Thyroid gland (tissue), 4 donors: Measurements from ENCODE around the gene DLGAP4. TPM values are rescaled to one million over a fixed set of nuclear protein-coding genes. Genes with fewer than 3 reads are reported as not detected.

Source experiments
- DNase-seq, 2 donors: peaks; one replicate each; pipeline ENCODE4 v3.0.0-alpha.2; 2019
- H3K27ac ChIP-seq, 3 donors: fragments of 200-600 bp; sonication (generic); 1 replicate in 2 of 3; 2 replicates in 1 of 3; pipeline ENCODE4 v1.5.1; 2016 to 2019; ENCODE audit warnings: mild to moderate bottlenecking in 1 of 3, moderate library complexity in 1 of 3
- H3K27me3 ChIP-seq: fragments of 200-600 bp; sonication (generic); one replicate; pipeline ENCODE4 v1.5.1; 2019
- H3K36me3 ChIP-seq, 2 donors: fragments of 200-600 bp; sonication (generic); one replicate each; pipeline ENCODE4 v1.5.1; 2016 to 2019
- H3K4me1 ChIP-seq, 2 donors: fragments of 200-600 bp; sonication (generic); one replicate each; pipeline ENCODE4 v1.5.1; 2017 to 2019
- H3K4me3 ChIP-seq, 3 donors: fragments of 200-600 bp; sonication (generic); replicated peaks in 1 of 3; 1 replicate in 2 of 3; 2 replicates in 1 of 3; pipeline ENCODE4 v1.5.1; 2016; ENCODE audit warnings: mild to moderate bottlenecking in 1 of 3
- H3K9me3 ChIP-seq: fragments of 200-600 bp; sonication (generic); one replicate; pipeline ENCODE4 v1.5.1; 2017
- POLR2A ChIP-seq, 2 donors: fragments of 450-650 bp; IDR thresholded peaks; one replicate each; pipeline ENCODE4 v1.6.1; 2017; ENCODE audit warnings: antibody characterized with exemption in 2 of 2, mild to moderate bottlenecking in 2 of 2, moderate library complexity in 1 of 2
- WGBS, 2 donors: methylation state at CpG; one replicate each; pipeline ENCODE4 v1.1.5; 2017; 5-methylcytosine and 5-hydroxymethylcytosine counted together
- intact Hi-C: fragments of 100-400 bp; cut with DNase I; formaldehyde crosslinking; loops from one replicate; pipeline ENCODE4 v1.15.1; 2023
- total RNA-seq, 4 donors: library from RNA; depleted of rRNA; stranded (reverse); fragments of >200 nt; gene quantifications; one replicate each; pipeline ENCODE4 v1.2.3, GENCODE V29; 2016
- TF ChIP-seq, protein P1 (sequence below), 6 experiments: fragments of 200-600 bp in 3 of 6; fragments of 450-650 bp in 3 of 6; sonication (generic) in 3 of 6; IDR thresholded peaks; one replicate each; pipeline ENCODE4 v1.5.1; 2016 to 2019; ENCODE audit warnings: antibody characterized with exemption in 6 of 6, mild to moderate bottlenecking in 2 of 6, inconsistent platforms in 1 of 6, moderate library complexity in 1 of 6

Gene DLGAP4
- total RNA-seq, 4 donors from 2014 or later, result 29.3 to 52.4 (median 41.5) TPM

DNA sequence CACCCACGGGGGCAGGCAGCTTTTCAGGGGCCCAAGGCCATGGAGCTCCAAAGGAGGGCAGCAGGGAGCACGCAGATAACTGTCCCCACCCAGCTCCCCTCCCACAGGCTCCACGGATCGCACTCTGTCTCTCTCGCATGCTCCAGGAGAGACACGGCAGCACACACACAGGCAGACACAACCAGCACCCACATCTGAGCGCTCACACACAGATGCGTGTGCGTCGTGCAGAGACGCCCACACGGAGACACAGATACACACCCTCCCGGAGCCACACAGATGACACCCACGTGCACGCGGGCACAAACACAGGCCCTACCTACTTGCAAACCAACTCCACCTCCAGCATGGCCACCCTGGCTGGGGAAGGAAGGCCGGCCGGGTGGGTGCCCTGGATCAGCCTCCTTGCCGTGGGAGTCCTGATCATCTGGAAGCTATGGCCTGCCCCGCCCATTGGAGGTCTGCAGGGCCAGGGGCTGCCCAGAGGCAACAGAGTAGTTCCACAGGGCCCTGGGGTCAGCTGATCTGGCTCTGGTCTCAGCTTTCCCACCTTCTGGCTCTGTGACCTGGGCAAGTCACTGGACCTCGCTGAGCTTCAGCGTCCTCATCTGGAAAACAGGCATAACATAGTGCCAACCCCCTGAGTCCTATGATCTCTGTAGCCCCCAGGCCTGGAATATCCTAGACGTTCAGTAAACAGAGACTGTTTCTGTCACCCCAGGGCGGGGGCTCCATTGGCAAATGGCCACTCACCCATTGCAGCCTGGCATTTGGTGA is 38.3 kb upstream of the DLGAP4 start:
- 75 to 79% methylated on average over 6 to 11 of the region's 24 CpGs for WGBS, 2 donors
- Histone ChIP-seq H3K4me3 (no peak overlapping the region), H3K9me3 (no peaks in the 10 kb centered on the region), H3K36me3 (no peaks in the 10 kb centered on the region), H3K27ac (no peak overlapping the region), H3K27me3 (no peaks in the 10 kb centered on the region), H3K4me1 (no peaks in the 10 kb centered on the region)
- intact Hi-C loops, result no loop called here
- TF ChIP-seq POLR2A (IDR thresholded peaks at IDR 0.05), result no peak
- TF ChIP-seq, protein P1, sequence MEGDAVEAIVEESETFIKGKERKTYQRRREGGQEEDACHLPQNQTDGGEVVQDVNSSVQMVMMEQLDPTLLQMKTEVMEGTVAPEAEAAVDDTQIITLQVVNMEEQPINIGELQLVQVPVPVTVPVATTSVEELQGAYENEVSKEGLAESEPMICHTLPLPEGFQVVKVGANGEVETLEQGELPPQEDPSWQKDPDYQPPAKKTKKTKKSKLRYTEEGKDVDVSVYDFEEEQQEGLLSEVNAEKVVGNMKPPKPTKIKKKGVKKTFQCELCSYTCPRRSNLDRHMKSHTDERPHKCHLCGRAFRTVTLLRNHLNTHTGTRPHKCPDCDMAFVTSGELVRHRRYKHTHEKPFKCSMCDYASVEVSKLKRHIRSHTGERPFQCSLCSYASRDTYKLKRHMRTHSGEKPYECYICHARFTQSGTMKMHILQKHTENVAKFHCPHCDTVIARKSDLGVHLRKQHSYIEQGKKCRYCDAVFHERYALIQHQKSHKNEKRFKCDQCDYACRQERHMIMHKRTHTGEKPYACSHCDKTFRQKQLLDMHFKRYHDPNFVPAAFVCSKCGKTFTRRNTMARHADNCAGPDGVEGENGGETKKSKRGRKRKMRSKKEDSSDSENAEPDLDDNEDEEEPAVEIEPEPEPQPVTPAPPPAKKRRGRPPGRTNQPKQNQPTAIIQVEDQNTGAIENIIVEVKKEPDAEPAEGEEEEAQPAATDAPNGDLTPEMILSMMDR (IDR thresholded peaks at IDR 0.05), result no peak
- no peak for DNase-seq

DNA sequence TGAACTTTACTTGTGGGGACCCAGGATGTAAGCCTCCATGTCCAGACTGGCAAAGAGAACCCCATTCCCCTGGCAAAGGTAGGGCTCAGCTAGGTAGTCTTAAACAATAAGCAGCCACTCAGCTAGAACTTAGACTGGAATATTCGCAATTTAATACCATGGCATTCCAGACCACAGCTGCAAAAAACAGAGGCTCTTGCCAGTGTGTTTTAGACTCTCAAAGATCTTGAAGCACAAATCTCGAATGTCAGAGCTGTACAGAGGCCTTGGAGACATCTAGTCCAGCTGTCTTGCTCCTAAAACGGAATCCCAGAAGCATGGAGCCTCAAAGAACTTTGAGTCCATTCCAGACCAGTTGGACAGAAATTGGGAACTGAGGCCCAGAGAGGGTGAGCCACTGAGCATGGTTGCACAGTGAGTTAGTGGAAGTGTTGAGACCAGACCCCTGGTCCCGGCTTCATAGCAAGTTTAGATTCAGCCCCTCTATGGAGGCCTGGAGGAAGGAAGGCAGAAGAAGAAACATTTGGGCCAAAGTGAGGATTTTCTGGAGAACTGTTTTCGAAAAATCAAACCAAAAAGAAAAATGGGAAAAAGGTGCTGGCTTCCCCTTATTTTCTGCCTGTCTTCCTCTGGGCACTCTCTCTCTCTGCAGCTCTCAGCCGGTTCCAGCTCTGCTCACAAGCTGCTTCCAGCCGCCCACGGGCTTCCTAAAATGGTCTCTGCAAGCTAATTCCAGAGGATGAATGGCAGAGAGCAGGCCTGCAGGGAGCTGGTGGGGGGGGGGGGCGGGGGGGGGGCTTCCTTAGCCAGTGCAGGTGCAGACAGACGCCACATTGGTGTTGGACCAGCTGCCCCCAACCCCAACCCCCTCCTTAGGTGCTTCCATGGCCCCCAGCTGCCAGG is 37.4 kb upstream of the DLGAP4 start:
- intact Hi-C loops, result no loop called here
- TF ChIP-seq POLR2A (IDR thresholded peaks at IDR 0.05), result no peak
- TF ChIP-seq, protein P1 (IDR thresholded peaks at IDR 0.05), result no peak

DNA sequence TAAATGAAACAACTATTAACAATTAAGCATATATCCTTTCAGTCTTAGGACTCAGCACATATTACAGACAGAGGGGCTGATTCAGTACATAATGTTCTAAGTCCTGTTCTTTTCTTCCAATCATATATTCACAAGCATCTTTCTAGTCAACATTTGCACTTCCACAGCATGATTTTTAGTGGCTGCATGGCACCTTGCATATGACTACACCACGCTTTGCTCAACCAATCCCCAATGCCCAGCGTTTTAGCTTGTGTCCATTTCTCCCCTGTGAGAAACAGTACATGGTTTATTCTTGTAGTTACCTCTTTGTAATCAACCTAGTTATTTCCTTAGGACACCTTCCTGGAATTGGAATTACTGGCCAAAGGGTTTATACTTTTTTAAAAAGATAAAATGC is 36.6 kb upstream of the DLGAP4 start:
- TF ChIP-seq, protein P1 (IDR thresholded peaks at IDR 0.05), result no peak
- TF ChIP-seq POLR2A (IDR thresholded peaks at IDR 0.05), result no peak
- no peak for DNase-seq
- Histone ChIP-seq H3K4me1 (no peaks in the 10 kb centered on the region), H3K27me3 (no peaks in the 10 kb centered on the region), H3K36me3 (no peaks in the 10 kb centered on the region), H3K9me3 (no peaks in the 10 kb centered on the region), H3K4me3 (no peak overlapping the region), H3K27ac (no peak overlapping the region)
- 84 to 89% methylated on average over 2 of the region's 2 CpGs for WGBS, 2 donors
- intact Hi-C loops, result no loop called here

More for the DNA sequence above, 37.4 kb upstream of the DLGAP4 start:
- Histone ChIP-seq H3K27me3 (no peaks in the 10 kb centered on the region), H3K9me3 (no peaks in the 10 kb centered on the region), H3K27ac (no peak overlapping the region), H3K4me1 (no peaks in the 10 kb centered on the region), H3K36me3 (no peaks in the 10 kb centered on the region), H3K4me3 (no peak overlapping the region)
- DNase-seq, result no peak
- 57 to 67% methylated on average over 10 of the region's 10 CpGs for WGBS, 2 donors

DNA sequence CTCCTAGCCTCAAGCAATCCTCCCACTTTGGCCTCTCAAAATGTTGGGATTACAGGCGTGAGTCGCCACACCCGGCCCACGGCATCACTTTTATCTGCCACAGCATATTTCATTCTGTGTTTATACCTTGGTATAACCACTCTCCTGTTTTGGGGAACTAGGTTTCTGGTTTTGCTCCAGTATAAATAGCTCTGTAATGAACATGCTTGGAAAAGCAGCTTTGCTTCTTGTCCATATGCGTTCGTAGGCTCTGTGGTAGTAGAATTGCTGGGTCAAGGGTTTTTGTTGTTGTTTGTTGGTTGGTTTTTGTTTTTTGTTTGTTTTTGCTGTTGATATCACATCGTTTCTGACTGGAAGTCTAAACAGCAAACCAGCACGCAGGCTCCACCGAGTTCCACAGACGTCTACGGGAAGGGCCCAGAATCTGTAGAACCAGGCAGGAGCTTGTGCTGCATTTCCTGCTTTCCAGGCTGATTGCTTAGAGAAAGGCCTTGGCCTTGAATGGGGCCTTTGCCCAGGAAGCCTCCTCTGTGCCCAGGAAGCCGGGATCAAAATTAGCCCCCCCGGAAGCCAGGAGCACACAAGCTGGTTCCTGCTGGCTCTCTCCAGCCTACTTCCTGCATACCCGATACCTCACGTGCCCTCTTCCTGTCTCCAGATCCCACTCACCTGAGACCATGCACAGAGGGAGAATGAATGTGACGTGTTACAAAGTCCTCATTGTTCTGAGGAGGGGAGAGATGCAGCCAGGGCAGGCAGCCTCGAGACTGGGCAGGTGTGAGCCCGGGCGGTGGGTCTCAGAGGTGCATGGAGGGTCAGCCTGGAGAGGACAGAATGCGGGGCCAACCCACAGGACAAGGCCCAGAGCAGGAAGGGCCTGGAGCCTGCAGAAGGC is 35.1 kb upstream of the DLGAP4 start:
- H3K4me3 ChIP-seq, result no peak overlapping the region
- no peaks in the 10 kb centered on the region for H3K4me1 ChIP-seq
- no peaks in the 10 kb centered on the region for H3K27me3 ChIP-seq
- WGBS, 2 donors, result 83% methylated on average over 18 to 20 of the region's 20 CpGs
- H3K36me3 ChIP-seq, result no peaks in the 10 kb centered on the region
- intact Hi-C loops, result no loop called here
- no peak overlapping the region for H3K27ac ChIP-seq
- DNase-seq, result no peak
- H3K9me3 ChIP-seq, result no peaks in the 10 kb centered on the region
- no peak for TF ChIP-seq POLR2A (IDR thresholded peaks at IDR 0.05)
- TF ChIP-seq, protein P1 (IDR thresholded peaks at IDR 0.05), result no peak
